Breast epithelium (tissue), 3 donors: Measurements from ENCODE around the gene ZNF587.
A peak's percentile ranks its signal among the peaks of the same experiment; 100 is the strongest.

Experiments
- CTCF ChIP-seq, 3 donors: fragments of 450-650 bp; IDR thresholded peaks; one replicate each; pipeline ENCODE4 v1.5.1; 2016 to 2017; ENCODE audit warnings: antibody characterized with exemption in 3 of 3, mild to moderate bottlenecking in 3 of 3, moderate library complexity in 3 of 3
- POLR2A ChIP-seq: fragments of 450-650 bp; IDR thresholded peaks from one replicate; pipeline ENCODE4 v1.6.1; 2016; ENCODE audit warnings: antibody characterized with exemption, mild to moderate bottlenecking, moderate library complexity
- POLR2AphosphoS5 ChIP-seq, 3 donors: sonication (generic); formaldehyde crosslinking; IDR thresholded peaks; one replicate each; pipeline ENCODE4 v1.6.1; 2017; ENCODE audit warnings: antibody characterized with exemption in 3 of 3

- TF ChIP-seq CTCF (IDR thresholded peaks at IDR 0.05) (peak in 1 of 3 donors; percentile 38), POLR2A (no peak), POLR2AphosphoS5 (IDR thresholded peaks at IDR 0.05) (no peak)
These were observed 19.5 kb upstream of the ZNF587 start, which contains the start of gene ZNF587B for GRCh38 chr19:57830071-57830602.
